ENCODE data around the gene CBS. TPM values are rescaled to one million over a fixed set of nuclear protein-coding genes. Genes with fewer than 3 reads are reported as not detected.

The CBS gene
- total RNA-seq, 1 donor from 2014 or later: 51.9 TPM

DNA sequence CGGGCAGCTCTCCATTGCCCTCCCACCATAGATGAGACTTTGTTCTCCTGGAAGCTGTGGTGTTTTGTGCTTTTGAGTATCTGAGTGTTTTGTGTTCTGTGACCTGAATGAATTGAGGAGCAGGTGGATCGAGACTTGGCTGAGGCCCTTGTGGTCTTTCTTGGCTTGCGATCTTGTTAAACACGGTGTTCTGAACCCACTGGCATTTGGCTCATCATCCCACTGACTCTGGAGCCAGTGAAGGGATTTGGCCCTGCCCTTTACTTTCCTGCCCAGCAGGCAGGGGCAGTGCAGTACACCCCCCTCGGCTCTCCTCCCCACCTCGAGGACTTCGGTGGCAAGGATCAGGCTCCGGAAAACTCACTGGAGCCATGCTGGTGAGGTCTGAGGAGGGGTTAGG is 70.7 kb downstream of the CBS start:
- no peak for DNase-seq (ENCODE audit: low read depth)

More for the DNA sequence above, 70.7 kb downstream of the CBS start:
- H3K4me3 ChIP-seq (ENCODE audit: low read depth, low read length): no peak overlapping the region
- no peak for TF ChIP-seq CTCF (conservative IDR thresholded peaks at IDR 0.05; ENCODE audit: low read depth, low read length)

Other genes with a start within 250 kb of the CBS start
- gene WDR4, start 196.3 kb downstream of the CBS start, total RNA-seq: 6.1 and 11.8 TPM in 2 replicates
- gene NDUFV3, start 182.5 kb downstream of the CBS start, total RNA-seq: 27.1 and 46.3 TPM in 2 replicates
- gene ERVH48-1, start 150.2 kb downstream of the CBS start, total RNA-seq: not detected in 2 replicates
- gene PKNOX1, start 101.3 kb downstream of the CBS start, total RNA-seq: 17.5 and 20.3 TPM in 2 replicates
- 24.7 and 61.6 TPM in 2 replicates for gene U2AF1, start 31.7 kb upstream of the CBS start, total RNA-seq
- gene CRYAA, start 93.2 kb upstream of the CBS start, total RNA-seq: not detected in 2 replicates

Measured in epithelial cell of proximal tubule (primary cell).